HG02943 (cell line): ENCODE data around the gene TSGA10.
"Not testable (repeated sequence)": the region's sequence is repeated elsewhere in the genome, so short reads cannot be mapped to it uniquely, and the experiment has no call there.

ENCODE experiments used
- ATAC-seq: cut with Tn5 transposase; IDR thresholded peaks from one replicate; pipeline ENCODE4 v1.9.1; 2021; ENCODE audit warnings: mild to moderate bottlenecking, low read depth, moderate library complexity; ENCODE audit not compliant: unreplicated experiment

Gene TSGA10

DNA sequence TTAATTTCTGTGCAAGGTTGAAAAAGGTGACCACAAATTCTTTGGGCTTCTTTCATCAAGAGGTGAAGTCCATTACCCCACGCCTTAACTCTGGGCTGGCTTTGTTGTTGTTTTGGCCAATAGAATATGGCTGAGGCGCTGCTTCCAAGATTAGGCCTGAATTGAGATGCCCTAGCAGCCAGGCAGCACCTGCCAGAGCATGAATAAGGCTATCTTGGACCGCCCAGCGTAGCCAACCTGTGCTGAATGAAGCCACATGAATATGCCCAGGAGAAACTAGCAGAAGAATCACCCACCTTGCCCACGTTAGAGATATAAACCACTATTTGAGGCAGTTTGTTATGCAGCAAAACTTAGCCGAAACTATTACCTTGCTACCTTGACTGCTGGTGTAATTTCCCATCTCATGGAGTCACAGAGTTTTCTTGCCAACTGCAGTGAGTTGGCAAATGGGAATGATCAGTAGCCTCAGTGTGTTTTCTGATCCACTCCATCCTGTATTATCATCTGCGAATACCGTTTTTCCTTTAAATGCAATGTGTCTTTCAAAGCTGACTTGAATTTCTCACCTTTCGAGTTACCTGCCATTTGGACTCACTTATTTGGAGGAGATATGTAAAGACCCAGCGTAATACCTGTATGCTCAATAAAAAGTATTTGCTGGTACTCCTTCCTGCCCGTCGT, 679 bp downstream of the TSGA10 start:
- ATAC-seq: no peak

GRCh38 chr2:99152199-99152895, 2.4 kb downstream of the TSGA10 start:
- no peak for ATAC-seq

- ATAC-seq: no peak
Observed at GRCh38 chr2:99150706-99151105, 4.0 kb downstream of the TSGA10 start.

DNA sequence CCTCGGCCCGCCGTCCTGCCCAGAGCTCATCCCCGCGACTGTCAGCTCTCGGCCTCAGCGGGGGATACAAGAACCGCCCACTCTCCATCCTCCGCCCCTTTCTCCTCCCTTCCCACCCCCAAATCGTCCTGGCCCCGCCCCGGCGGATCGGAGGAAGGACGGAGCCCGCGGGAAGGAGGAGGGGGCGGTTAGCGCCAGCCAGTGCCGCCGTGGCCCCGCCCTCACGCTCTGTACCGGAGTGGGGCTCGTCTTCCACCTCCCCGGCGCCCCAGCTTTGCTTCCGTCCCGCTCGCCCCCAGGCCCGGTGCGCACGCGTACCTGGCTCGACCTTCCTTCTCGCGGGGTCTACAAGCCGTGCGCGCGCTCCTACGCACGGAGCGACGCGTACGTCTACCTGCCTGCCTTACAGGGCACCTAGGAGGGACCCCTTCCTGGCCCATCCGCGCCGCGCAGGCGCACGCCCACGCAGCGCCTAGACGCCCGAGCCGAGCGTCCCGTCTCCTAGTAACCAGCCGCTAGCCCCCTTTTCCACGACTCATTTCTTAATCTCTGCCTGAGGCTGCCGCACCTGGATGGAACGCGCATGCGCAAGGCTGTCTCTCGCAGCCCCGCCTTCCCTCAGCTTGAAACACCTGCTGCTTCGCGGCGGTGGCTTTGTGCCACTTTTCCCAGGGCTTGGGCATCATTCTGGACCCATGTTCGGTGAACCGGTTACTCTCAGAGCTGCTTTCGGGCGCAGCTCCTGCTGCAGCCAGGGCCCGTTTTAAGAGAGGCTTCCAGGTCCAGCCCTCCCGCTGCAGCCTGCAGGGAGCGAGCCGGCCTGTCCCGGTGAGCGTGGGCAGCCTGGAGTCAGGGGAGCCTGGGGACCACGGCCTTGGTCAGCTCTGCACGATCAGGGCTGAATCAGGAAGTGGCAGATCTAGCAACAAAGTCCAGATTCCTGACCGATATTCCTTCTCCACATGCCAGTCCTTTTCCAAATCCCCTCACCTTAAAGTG, 13.3 kb downstream of the TSGA10 start, which contains the start of gene C2orf15:
Gene C2orf15, plus strand, starts transcription at position 598 of the 999 bp plus-strand sequence. CDS start 8,852 bp downstream, outside the sequence.
- ATAC-seq: peak; percentile 90

- peak; percentile 40 for ATAC-seq
Observed at GRCh38 chr2:99140860-99141109, 14.0 kb downstream of the TSGA10 start.

GRCh38 chr2:99140056-99140859, 14.5 kb downstream of the TSGA10 start:
- ATAC-seq: no peak

DNA sequence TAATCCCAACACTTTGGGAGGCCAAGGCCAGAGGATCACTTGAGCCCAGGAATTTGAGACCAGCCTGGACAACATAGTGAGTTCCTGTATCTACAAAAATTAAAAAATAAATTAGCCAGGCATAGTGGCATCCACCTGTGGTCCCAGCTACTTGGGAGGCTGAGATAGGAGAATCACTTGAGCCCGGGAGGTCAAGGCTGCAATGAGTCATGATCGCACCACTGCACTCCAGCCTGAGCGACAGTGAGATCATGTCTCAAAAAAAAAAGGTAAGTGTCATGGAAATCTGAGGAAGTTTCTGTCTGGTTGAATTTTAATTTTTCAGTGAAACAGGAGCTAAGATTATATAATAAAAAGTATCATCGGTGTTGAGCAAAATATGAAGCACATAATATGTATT, 15.7 kb downstream of the TSGA10 start:
- ATAC-seq: no peak

- ATAC-seq: not testable (repeated sequence)
Observed at GRCh38 chr2:99135044-99135556, 19.6 kb downstream of the TSGA10 start.

DNA sequence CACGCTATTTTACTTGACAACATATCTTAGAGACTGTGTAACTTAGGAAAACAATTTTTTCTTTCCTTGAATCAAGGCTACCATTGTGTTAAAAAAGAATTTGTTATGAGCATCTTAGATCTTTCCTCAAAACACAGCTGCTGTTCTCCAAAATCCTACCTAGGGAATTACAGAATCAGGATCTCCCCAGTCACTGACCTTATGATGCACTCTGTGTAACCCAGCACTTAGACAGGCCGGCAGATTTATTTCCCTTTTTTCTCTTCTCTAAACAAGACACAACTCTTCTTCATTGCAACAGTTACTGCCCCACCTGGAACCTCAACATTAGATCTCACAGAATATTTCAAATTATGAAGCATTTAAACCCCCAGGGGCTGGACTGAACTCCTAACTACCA, 26.8 kb downstream of the TSGA10 start:
- no peak for ATAC-seq

DNA sequence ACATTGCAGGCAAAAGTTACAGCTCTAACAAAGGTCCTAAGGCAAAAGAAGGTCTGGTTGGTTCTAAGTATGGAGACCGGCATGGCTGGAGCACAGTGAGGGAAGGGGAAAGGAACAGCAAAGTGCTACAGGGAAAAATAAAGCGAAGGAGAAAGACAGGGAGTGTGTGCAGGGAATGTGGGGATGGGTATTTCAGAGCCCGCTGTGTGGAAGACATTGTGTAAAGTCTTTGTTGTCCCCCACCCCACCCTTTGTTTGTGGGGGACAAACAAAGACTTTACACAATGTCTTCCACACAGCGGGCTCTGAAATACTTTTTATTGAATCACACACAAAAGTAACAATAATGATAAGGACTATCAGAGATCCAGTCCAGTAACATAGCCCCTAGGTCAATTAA, 42.1 kb downstream of the TSGA10 start:
- no peak for ATAC-seq

DNA sequence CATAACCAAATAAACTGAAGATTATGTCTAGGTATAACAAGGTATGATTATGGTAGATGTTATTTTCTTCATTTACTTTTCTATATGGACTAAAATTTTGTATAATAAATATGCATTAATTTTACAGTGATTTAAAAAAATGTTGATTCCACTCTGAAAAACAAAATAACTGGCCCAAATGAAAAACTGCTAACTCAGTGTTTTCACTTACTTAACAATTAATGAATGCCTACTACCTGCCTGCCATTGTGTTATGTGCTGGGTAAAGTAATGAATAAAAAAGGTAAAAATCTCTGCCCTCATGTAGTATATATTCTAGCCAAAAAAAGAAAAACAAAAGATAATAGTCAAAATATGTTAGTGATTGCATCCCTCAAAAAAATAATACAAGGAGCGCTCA, 42.8 kb downstream of the TSGA10 start:
- ATAC-seq: no peak

DNA sequence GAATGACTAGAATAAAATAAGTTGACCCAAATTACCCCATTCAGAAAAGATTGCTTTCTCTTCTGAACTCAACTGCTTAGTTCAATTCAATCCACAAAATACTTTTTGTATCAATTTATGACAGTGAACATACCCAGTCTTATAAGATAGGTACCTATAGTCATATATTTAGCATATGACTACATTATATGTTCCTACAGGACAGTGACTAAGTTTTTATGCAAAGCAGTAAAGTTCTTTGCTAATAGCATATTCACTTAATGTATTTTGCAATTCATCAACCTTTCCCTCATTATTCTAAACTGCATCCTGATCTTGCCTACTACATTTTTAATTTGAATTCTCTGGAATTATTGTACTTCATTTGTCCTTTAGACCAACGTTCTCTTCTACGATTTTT, 43.5 kb downstream of the TSGA10 start:
- no peak for ATAC-seq

DNA sequence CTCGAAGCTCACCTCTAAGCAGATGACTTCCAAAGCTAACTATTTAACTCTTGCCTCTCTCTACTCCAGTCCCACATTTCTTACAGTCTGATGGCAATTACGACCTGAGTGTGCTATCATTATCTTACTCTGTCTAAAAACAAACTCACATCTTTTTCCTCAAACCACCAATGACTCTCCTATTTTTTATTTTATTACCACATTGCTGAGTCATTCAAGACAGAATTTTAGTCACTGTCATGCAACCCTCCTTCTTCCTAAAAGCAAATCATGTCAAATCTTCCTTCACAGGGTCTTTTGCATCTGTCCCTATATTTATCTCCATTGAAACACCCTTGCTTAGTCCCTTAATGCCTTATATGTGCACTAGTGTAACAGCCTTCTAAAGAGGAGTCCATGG, 47.8 kb downstream of the TSGA10 start:
- ATAC-seq: no peak

DNA sequence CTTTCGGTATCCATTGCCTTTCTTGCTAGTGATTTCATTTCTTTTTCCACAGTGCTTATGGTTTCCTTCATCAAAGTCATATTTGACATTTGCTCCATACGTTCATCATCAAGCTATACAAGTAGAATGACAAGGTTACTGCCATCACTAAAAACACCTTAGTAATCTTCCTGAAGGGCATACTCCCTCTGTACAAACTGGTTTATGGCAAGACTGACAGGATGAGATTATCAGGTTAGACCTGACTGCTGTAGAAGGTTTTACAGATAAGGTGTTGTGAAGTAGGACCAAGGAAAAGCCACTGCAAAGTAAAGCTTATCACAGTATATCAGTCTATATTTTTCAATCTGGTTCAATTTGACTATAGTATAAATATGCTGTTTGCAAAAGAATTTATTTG, 50.7 kb downstream of the TSGA10 start:
- ATAC-seq: no peak

GRCh38 chr2:99101697-99102096, 53.0 kb downstream of the TSGA10 start:
- ATAC-seq: no peak

GRCh38 chr2:99096728-99097127, 58.0 kb downstream of the TSGA10 start:
- ATAC-seq: no peak

DNA sequence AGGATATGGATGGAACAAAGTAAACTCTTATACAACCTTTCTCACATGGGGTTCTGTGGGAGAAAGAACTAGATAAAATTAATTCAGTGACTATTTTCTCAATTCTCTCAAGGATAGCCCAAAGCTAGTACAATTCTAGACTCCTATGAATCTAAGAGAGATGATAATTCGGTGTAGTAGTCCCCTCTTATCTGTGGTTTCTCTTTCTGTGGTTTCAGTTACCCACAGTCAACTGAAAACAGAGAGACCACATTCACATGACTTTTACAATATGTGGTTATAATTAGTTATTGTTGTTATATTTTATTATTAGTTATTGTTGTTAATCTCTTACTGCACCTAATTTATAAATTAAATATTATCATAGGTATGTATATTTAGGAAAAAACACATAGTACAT, 66.7 kb downstream of the TSGA10 start:
- ATAC-seq: no peak

- ATAC-seq: no peak
Observed at GRCh38 chr2:99086385-99086784, 68.4 kb downstream of the TSGA10 start.

DNA sequence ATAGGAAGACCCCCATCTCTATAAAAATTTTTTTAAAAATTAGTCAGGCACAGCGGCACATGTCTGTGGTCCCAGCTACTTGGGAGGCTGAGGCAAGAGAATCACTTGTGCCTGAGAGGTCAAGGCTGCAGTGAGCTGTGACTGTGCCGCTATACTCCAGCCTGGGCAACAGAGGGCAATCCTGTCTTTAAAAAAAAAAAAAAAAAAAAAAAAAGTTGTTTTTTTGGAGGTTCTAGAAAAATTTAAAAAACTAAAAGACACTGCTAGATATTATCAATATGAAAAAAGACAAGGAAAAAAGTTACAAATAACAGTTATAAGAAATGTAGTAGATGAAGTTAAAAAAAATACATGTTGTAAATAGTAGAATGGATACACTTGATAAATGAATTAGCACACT, 69.3 kb downstream of the TSGA10 start:
- no peak for ATAC-seq

DNA sequence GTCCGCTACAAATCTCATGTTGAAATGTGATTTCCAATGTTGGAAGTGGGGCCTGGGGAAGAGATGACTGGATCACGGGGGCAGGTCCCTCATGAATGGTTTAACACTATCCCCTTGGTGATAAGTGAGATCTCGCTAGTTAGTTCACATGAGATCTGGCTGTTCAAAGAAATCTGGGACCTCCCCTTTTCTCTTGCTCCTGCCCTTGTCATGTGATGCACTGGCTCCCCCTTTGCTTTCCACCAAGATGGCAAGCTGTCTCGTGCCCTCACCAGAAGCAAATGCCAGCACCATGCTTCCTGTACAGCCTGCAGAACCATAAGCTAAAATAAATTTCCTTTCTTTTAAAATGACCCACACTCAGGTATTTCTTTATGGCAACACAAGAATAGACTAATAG, 70.5 kb downstream of the TSGA10 start:
- ATAC-seq: no peak
